CD4-positive, alpha-beta T cell treated with Interleukin-15 for 4 hours (primary cell): ENCODE results near the gene PCDHGA6.
"Not testable (repeated sequence)": the region's sequence is repeated elsewhere in the genome, so short reads cannot be mapped to it uniquely, and the experiment has no call there.

Experiments used
- DNase-seq: peaks from one replicate; pipeline ENCODE4 v3.0.0-alpha.2; 2020; ENCODE audit warnings: low spot score

PCDHGA6 gene

GRCh38 chr5:141373673-141374317 lies at the start of gene PCDHGA6:
Gene PCDHGA6 (plus strand): TSS chr5:141373891. CDS start chr5:141374084, 193 bp downstream.
- no peak for DNase-seq

- peak; percentile 69 for DNase-seq
Observed at GRCh38 chr5:141326088-141326854, 47.4 kb upstream of the PCDHGA6 start.

GRCh38 chr5:141328231-141328630 lies 45.5 kb upstream of the PCDHGA6 start:
- DNase-seq: no peak

GRCh38 chr5:141330299-141331080 lies 43.2 kb upstream of the PCDHGA6 start, which contains the start of gene PCDHGA1:
Gene PCDHGA1 (plus strand): TSS chr5:141330514.
- DNase-seq: no peak

GRCh38 chr5:141332571-141332970 lies 41.1 kb upstream of the PCDHGA6 start:
- not testable (repeated sequence) for DNase-seq

- no peak for DNase-seq
Observed at GRCh38 chr5:141338538-141339306, 35.0 kb upstream of the PCDHGA6 start, which contains the start of gene PCDHGA2. Gene PCDHGA2 (plus strand): TSS chr5:141338760.

GRCh38 chr5:141340781-141341354 lies 32.8 kb upstream of the PCDHGA6 start:
- DNase-seq: not testable (repeated sequence)

- DNase-seq: no peak
Observed at GRCh38 chr5:141342773-141343172, 30.9 kb upstream of the PCDHGA6 start.

GRCh38 chr5:141343242-141343952 lies 30.3 kb upstream of the PCDHGA6 start, which contains the start of gene PCDHGA3:
Gene PCDHGA3 (plus strand): TSS chr5:141343829. CDS start chr5:141344034, 205 bp downstream.
- no peak for DNase-seq

GRCh38 chr5:141343953-141344463 lies 29.7 kb upstream of the PCDHGA6 start:
- DNase-seq: no peak

- DNase-seq: no peak
Observed at GRCh38 chr5:141345327-141345726, 28.4 kb upstream of the PCDHGA6 start.

- DNase-seq: not testable (repeated sequence)
Observed at GRCh38 chr5:141346017-141346416, 27.7 kb upstream of the PCDHGA6 start.

- DNase-seq: peak; percentile 31
Observed at GRCh38 chr5:141349917-141350619, 23.6 kb upstream of the PCDHGA6 start, which contains the start of gene PCDHGB1. Gene PCDHGB1 (plus strand): TSS chr5:141350099. CDS start chr5:141350261, 162 bp downstream.

- DNase-seq: no peak
Observed at GRCh38 chr5:141351591-141351990, 22.1 kb upstream of the PCDHGA6 start.

- peak; percentile 1 for DNase-seq
Observed at GRCh38 chr5:141354900-141355469, 18.7 kb upstream of the PCDHGA6 start, which contains the start of gene PCDHGA4. Gene PCDHGA4 (plus strand): TSS chr5:141355021. CDS start chr5:141355108, 87 bp downstream.

GRCh38 chr5:141355641-141356040 lies 18.1 kb upstream of the PCDHGA6 start:
- no peak for DNase-seq

GRCh38 chr5:141356133-141356532 lies 17.6 kb upstream of the PCDHGA6 start:
- no peak for DNase-seq

- no peak for DNase-seq
Observed at GRCh38 chr5:141356950-141357349, 16.7 kb upstream of the PCDHGA6 start.
